Brain microvascular endothelial cell (primary cell): ENCODE results near the gene BICRA.
A peak's percentile ranks its signal among the peaks of the same experiment; 100 is the strongest.

ENCODE experiments used
- DNase-seq: peaks from one replicate; pipeline ENCODE4 v3.0.0-alpha.2; 2020
- H3K27ac ChIP-seq: fragments of 250-450 bp; sonication (Bioruptor Pico); 2 replicates; pipeline ENCODE4 v1.5.1; 2020; ENCODE audit warnings: mild to moderate bottlenecking, moderate library complexity
- H3K27me3 ChIP-seq: fragments of 250-450 bp; sonication (Bioruptor Pico); replicated peaks from 2 replicates; pipeline ENCODE4 v1.5.1; 2020; ENCODE audit warnings: mild to moderate bottlenecking
- H3K36me3 ChIP-seq: fragments of 250-450 bp; sonication (Bioruptor Pico); replicated peaks from 2 replicates; pipeline ENCODE4 v1.5.1; 2020; ENCODE audit warnings: mild to moderate bottlenecking
- H3K4me3 ChIP-seq: 2 replicates; pipeline ENCODE4 v1.5.1; 2011; ENCODE audit warnings: low read depth, mild to moderate bottlenecking, control low read depth, low read length, moderate library complexity
- in situ Hi-C: cut with HindIII; loops from 2 replicates; pipeline ENCODE4 v1.10.0; 2017; ENCODE audit warnings: low sequenced_read_pairs, low pct_ligation_motif_present
- TF ChIP-seq, protein P1 (sequence below): IDR thresholded peaks from 2 replicates; pipeline ENCODE4 v1.5.1; 2011; ENCODE audit warnings: low read depth, mild to moderate bottlenecking, moderate library complexity, low read length, control low read depth, inconsistent platforms; ENCODE audit errors: missing control alignments

Gene BICRA

GRCh38 chr19:47700934-47701716 lies 92.2 kb downstream of the BICRA start:
- in situ Hi-C loops, result no loop called here
- no peak overlapping the region for H3K27ac ChIP-seq
- H3K36me3 ChIP-seq, result peaks cover 39% of the 10 kb centered on the region
- TF ChIP-seq, protein P1, sequence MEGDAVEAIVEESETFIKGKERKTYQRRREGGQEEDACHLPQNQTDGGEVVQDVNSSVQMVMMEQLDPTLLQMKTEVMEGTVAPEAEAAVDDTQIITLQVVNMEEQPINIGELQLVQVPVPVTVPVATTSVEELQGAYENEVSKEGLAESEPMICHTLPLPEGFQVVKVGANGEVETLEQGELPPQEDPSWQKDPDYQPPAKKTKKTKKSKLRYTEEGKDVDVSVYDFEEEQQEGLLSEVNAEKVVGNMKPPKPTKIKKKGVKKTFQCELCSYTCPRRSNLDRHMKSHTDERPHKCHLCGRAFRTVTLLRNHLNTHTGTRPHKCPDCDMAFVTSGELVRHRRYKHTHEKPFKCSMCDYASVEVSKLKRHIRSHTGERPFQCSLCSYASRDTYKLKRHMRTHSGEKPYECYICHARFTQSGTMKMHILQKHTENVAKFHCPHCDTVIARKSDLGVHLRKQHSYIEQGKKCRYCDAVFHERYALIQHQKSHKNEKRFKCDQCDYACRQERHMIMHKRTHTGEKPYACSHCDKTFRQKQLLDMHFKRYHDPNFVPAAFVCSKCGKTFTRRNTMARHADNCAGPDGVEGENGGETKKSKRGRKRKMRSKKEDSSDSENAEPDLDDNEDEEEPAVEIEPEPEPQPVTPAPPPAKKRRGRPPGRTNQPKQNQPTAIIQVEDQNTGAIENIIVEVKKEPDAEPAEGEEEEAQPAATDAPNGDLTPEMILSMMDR, result no peak
- H3K27me3 ChIP-seq, result no peaks in the 10 kb centered on the region
- no peak for DNase-seq
- H3K4me3 ChIP-seq, result no peak overlapping the region

DNA sequence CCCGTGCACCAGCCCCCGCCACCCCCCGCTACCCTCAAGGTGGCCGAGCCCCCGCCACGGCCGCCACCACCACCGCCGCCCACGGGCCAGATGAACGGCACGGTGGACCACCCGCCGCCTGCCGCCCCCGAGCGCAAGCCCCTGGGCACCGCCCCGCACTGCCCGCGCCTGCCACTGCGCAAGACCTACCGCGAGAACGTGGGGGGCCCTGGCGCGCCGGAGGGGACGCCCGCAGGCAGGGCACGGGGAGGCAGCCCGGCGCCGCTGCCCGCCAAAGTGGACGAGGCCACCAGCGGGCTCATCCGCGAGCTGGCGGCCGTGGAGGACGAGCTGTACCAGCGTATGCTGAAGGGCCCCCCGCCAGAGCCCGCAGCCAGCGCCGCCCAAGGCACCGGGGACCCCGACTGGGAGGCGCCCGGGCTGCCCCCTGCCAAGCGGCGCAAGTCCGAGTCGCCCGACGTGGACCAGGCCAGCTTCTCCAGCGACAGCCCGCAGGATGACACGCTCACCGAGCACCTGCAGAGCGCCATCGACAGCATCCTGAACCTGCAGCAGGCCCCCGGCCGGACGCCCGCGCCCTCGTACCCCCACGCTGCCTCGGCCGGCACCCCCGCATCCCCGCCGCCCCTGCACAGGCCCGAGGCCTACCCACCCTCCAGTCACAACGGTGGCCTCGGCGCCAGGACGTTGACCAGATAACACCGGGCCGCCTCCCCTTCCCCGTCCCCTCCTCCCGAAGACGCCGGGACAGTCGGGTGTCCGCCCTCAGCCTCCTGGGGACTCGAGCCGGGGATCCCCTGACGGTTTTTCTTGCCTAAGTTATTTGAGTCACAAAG lies 93.0 kb downstream of the BICRA start:
- TF ChIP-seq, protein P1, result no peak
- in situ Hi-C loops, result no loop called here
- no peak for DNase-seq
- no peaks in the 10 kb centered on the region for H3K27me3 ChIP-seq
- no peak overlapping the region for H3K4me3 ChIP-seq
- H3K27ac ChIP-seq, result no peak overlapping the region
- H3K36me3 ChIP-seq, result peaks cover 36% of the 10 kb centered on the region

DNA sequence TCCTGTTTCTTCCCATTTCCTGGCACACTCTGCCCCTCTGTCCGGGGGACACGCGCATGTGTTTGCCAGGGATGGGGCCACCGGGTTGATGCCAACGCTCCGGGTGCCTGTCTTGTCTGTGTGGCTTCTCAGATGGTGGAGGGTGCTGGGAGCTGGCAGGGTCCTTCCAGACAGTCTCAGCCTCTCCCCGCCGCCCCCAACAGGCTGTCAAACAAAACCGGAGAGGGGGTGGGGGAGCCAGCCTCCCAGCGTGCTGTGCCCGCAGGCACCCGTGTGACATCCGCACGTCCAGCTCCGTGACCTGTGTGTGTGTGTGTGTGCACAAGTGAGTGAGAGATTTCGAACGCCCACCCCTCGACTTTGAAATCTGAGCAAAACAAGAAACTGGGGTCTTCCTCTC lies 93.7 kb downstream of the BICRA start:
- H3K27me3 ChIP-seq, result no peaks in the 10 kb centered on the region
- H3K4me3 ChIP-seq, result no peak overlapping the region
- TF ChIP-seq, protein P1, result no peak
- no peak for DNase-seq
- H3K36me3 ChIP-seq, result peaks cover 36% of the 10 kb centered on the region
- no peak overlapping the region for H3K27ac ChIP-seq
- in situ Hi-C loops, result no loop called here

GRCh38 chr19:47703301-47703700 lies 94.4 kb downstream of the BICRA start:
- Histone ChIP-seq H3K36me3 (peaks cover 36% of the 10 kb centered on the region), H3K4me3 (no peak overlapping the region), H3K27me3 (no peaks in the 10 kb centered on the region), H3K27ac (peak overlapping the region; percentile 77)
- in situ Hi-C loops, result no loop called here
- TF ChIP-seq, protein P1, result no peak
- no peak for DNase-seq

GRCh38 chr19:47704024-47704423 lies 95.1 kb downstream of the BICRA start:
- peaks cover 29% of the 10 kb centered on the region for H3K36me3 ChIP-seq
- TF ChIP-seq, protein P1, result no peak
- DNase-seq, result peak; percentile 95
- H3K27me3 ChIP-seq, result no peaks in the 10 kb centered on the region
- in situ Hi-C loops, result no loop called here
- no peak overlapping the region for H3K4me3 ChIP-seq
- peak overlapping the region; percentile 77 for H3K27ac ChIP-seq
